AG09319 (cell line): Measurements from ENCODE around the gene MAEA.

Experiments used
- DNase-seq: peaks from one replicate; pipeline ENCODE4 v3.0.0-alpha.2; 2010; ENCODE audit warnings: low read depth; ENCODE audit errors: extremely low read depth
- CTCF ChIP-seq: IDR thresholded peaks from 2 replicates; pipeline ENCODE4 v1.5.1; 2011; ENCODE audit warnings: low read depth, mild to moderate bottlenecking, inconsistent platforms, low read length, moderate library complexity

The MAEA gene

GRCh38 chr4:1315836-1316536 lies 26.3 kb downstream of the MAEA start:
- DNase-seq = no peak
- TF ChIP-seq CTCF = no peak

- no peak for TF ChIP-seq CTCF
- DNase-seq = no peak
Observed at GRCh38 chr4:1316537-1317168, 27.0 kb downstream of the MAEA start.

GRCh38 chr4:1317177-1318045 lies 27.7 kb downstream of the MAEA start:
- no peak for DNase-seq
- TF ChIP-seq CTCF = no peak

GRCh38 chr4:1318046-1318375 lies 28.3 kb downstream of the MAEA start:
- TF ChIP-seq CTCF = no peak
- no peak for DNase-seq

GRCh38 chr4:1318488-1319213 lies 29.0 kb downstream of the MAEA start:
- DNase-seq = no peak
- TF ChIP-seq CTCF = peak; percentile 12

- no peak for DNase-seq
- no peak for TF ChIP-seq CTCF
Observed at GRCh38 chr4:1321486-1321885, 31.8 kb downstream of the MAEA start.
